Measurements from ENCODE around the gene MCC.

Gene MCC

DNA sequence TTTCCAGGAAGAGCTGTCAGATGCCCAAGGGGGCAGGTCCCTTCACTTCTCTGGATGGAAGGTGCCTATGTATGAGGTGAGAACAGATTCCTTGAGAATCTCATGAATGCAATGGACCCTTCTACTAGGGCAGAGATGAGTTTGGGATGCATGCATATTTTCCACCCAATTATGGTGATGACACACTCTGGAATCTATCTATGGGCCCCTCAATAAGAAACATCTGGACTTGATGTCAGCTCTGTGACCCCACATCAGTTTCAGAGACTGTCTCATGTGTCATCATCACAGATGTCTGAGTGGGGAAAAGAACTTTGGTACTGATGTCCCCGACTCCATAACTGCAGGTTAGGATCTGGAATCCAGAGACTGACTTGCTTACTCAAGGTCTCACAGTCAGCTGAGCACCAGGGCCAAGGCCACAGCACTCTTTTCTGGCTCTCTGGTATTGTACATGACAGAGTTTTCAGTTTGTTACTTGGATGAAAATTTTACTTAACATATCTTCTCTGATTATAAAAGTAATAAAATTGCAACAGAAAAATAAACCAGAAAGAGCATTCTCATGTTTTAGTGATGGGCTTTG lies 334.6 kb downstream of the MCC start:
- H3K4me3 ChIP-seq (ENCODE audit: low read depth, low read length), result no peak overlapping the region
- TF ChIP-seq, protein P1, sequence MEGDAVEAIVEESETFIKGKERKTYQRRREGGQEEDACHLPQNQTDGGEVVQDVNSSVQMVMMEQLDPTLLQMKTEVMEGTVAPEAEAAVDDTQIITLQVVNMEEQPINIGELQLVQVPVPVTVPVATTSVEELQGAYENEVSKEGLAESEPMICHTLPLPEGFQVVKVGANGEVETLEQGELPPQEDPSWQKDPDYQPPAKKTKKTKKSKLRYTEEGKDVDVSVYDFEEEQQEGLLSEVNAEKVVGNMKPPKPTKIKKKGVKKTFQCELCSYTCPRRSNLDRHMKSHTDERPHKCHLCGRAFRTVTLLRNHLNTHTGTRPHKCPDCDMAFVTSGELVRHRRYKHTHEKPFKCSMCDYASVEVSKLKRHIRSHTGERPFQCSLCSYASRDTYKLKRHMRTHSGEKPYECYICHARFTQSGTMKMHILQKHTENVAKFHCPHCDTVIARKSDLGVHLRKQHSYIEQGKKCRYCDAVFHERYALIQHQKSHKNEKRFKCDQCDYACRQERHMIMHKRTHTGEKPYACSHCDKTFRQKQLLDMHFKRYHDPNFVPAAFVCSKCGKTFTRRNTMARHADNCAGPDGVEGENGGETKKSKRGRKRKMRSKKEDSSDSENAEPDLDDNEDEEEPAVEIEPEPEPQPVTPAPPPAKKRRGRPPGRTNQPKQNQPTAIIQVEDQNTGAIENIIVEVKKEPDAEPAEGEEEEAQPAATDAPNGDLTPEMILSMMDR (IDR thresholded peaks at IDR 0.05; ENCODE audit: borderline replicate concordance, insufficient read depth, low read depth, low read length), result no peak

DNA sequence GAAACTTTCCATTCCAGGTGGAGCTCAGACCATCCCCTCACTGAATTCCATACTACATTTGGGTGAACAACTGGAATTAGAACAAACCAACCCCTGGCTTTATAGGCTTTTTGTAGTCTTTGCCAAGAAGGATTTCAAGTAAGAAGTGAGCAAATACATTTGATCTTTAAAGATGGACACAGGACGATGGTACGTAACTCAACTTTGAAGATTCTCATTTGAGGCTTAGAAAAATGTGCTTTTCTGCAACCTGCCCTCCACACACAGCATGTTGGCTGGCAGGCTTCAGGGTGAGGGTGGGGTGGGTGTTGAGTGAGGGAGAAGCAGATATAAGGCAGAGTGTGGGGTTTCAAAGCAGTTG lies 335.9 kb downstream of the MCC start:
- TF ChIP-seq, protein P1 (IDR thresholded peaks at IDR 0.05; ENCODE audit: borderline replicate concordance, insufficient read depth, low read depth, low read length), result no peak
- no peak overlapping the region for H3K4me3 ChIP-seq (ENCODE audit: low read depth, low read length)

DNA sequence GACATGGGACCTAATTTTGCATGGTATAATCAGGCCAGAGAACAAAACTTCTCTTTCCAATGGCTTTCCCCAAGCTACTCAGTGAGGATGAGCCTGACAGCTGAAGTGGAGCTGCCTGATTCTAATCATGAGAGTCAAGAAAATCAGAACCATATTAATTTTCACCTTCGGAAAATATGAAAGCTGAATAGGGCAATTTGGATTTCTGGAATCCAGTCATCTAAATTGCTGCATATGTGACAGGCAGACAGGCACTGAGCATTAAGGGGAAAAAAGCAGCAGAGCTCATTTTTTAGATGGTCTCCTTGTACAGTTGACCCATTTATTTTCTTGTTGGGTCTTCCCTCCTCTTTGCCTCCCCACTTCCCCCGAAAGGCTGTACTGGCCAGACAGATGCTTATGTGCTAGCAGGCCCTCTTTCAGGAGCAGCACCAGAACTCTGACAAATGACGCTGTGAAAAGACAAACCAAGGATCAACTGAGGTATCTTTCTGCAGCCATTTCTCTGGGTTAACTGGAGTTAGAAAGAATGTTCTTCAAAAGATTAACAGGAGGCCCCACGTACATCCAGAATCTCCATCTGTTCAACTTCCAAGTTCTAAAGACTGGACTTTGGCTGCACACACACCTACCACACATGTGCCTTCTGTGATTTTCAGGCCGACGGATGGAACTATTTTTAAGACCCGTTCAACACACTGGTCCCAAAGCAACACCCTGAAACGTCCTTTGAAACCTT lies 336.4 kb downstream of the MCC start:
- TF ChIP-seq, protein P1 (IDR thresholded peaks at IDR 0.05; ENCODE audit: borderline replicate concordance, insufficient read depth, low read depth, low read length), result no peak
- H3K4me3 ChIP-seq (ENCODE audit: low read depth, low read length), result no peak overlapping the region

DNA sequence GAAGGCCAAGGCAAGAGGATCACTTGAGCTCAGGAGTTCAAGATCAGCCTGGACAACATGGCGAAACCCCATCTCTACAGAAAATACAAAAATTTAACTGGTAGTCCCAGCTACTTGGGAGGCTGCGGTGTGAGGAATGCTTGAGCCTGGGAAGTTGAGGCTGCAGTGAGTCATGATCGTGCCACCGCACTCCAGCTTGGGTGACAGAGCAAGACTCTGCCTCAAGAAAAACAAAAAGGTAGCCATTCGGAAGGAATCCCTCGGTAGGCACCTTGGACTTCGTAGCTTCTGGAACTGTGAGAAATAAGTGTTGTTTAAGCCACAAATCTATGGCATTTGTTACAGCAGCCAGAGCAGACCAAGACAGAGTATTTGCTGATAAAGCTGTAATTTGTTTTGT lies 337.4 kb downstream of the MCC start:
- no peak overlapping the region for H3K4me3 ChIP-seq (ENCODE audit: low read depth, low read length)
- TF ChIP-seq, protein P1 (IDR thresholded peaks at IDR 0.05; ENCODE audit: borderline replicate concordance, insufficient read depth, low read depth, low read length), result no peak

DNA sequence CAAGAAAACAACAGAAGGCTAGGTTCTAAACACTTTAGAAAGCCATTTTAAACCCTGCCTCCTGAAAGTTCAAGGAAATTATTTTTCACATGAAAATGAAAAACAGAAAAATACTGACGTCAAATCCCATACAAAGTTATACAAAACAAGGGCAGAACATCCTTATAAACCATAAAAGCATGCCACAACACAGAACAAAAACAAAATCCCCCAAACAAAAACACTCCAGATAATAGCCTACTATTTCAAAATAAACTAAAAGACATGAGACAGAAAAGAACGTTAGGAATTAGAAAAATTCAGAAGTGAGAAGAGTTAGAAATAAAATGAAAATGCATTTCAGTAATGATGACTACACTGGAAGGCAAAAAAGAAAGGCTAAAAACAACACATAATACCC lies 338.0 kb downstream of the MCC start:
- TF ChIP-seq, protein P1 (IDR thresholded peaks at IDR 0.05; ENCODE audit: borderline replicate concordance, insufficient read depth, low read depth, low read length), result no peak
- H3K4me3 ChIP-seq (ENCODE audit: low read depth, low read length), result no peak overlapping the region

DNA sequence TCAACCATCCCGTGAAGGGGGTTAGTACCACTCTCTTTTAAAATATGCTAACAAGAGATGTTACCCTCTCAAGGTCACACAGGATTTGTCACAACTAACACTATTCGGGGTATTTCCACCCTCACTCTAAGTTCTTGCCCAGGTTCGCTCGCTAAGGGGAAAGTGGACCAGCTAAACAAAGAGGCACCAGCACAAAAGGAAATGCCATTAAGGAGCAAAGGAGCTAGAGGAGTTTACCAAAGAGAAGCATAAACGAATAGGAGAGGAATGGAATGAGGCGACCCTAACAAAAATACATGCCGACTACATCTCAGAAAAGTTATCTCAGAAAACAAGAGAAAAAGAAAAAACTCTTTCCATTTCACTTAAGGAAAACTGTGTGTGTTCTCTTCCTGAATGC lies 340.7 kb downstream of the MCC start:
- TF ChIP-seq, protein P1 (IDR thresholded peaks at IDR 0.05; ENCODE audit: borderline replicate concordance, insufficient read depth, low read depth, low read length), result no peak
- no peak overlapping the region for H3K4me3 ChIP-seq (ENCODE audit: low read depth, low read length)

DNA sequence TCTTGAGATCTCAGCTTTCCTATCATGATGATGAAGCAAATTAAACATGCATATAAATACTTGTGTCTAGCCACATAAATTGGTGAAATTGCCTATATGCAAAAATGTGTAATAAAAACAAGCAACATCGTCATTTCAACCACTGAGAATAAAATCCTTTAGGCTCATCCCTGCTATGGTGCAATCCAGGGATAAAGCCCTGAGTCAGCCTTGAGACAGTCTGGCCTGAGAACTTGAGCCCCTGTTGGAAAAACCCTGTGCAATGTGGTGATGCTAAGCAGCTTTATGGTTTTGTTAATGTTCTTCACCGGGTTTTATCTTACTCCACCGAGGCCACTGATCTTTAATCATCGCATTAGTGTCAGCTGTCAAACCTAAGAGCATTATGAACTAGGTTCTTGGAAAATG lies 341.1 kb downstream of the MCC start:
- no peak overlapping the region for H3K4me3 ChIP-seq (ENCODE audit: low read depth, low read length)
- TF ChIP-seq, protein P1 (IDR thresholded peaks at IDR 0.05; ENCODE audit: borderline replicate concordance, insufficient read depth, low read depth, low read length), result no peak
